Measurements from ENCODE around the gene ASCC3.

DNA sequence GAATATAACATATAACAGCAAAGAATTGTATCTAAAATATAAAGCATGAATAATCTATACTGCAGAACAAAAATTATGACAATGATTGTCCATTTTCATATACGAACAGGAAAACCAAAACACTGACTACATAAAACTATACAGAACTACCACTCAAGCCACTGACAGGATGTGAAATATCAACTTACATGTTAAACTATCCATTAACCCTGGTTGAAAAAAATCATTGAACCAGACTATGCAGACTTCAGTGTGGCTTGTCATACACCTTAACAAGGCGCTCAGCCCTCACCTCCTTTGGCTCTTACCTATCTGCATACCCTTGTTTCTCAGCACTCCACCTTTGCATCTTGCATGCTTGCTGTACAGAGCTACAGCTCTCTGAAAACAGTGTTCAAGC is 34.9 kb downstream of the ASCC3 start:
- no peak for TF ChIP-seq POLR2A (IDR thresholded peaks at IDR 0.05; ENCODE audit: low read depth, low read length)
- no peak for TF ChIP-seq TAF1 (IDR thresholded peaks at IDR 0.05; ENCODE audit: low read depth, low read length)
- TF ChIP-seq POLR2AphosphoS5 (IDR thresholded peaks at IDR 0.05; ENCODE audit: low read depth, low read length), result no peak

Data from GM12891 (cell line).